Glomerular visceral epithelial cell (primary cell): Measurements from ENCODE around the gene DDX55.
"Not testable (repeated sequence)": the region's sequence is repeated elsewhere in the genome, so short reads cannot be mapped to it uniquely, and the experiment has no call there.

Experiments
- DNase-seq: peaks from one replicate; pipeline ENCODE4 v3.0.0-alpha.2; 2016; ENCODE audit errors: extremely low spot score

Gene DDX55

GRCh38 chr12:123601602-123602489 lies at the start of gene DDX55:
Gene DDX55, plus strand, starts transcription at chr12:123602099. Its CDS starts 50 bp downstream, at chr12:123602149.
- peak; percentile 82 for DNase-seq

GRCh38 chr12:123554136-123554535 lies 47.8 kb upstream of the DDX55 start:
- not testable (repeated sequence) for DNase-seq

DNA sequence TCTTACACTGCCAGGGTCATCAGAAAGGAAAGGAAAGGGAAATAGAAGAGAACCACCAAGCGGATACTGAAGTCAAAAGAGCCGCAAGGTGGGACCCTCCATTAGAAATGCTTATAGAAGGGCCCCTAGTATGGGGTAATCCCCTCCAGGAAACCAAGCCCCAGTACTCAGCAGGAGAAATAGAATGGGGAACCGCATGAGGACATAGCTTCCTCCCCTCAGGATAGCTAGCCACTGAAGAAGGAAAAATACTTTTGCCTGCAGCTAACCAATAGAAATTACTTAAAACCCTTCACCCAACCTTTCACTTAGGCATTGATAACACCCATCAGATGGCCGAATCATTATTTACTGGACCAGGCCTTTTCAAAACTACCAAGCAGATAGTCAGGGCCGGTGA lies 47.1 kb upstream of the DDX55 start:
- not testable (repeated sequence) for DNase-seq

DNA sequence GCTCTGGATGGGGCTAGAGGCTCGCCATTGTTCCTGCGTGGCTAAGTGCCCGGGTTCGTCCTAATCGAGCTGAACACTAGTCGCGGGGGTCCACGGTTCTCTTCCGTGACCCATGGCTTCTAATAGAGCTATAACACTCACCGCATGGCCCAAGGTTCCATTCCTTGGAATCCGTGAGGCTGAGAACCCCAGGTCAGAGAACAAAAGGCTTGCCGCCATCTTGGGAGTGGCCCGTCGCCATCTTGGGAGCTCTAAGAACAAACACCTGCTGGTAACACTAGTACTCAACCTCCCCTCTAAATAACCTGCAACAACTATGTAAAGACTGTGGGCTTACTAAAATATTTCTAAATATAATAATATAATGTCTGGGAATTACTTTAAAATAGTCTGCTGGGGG lies 43.4 kb upstream of the DDX55 start:
- DNase-seq, result not testable (repeated sequence)

DNA sequence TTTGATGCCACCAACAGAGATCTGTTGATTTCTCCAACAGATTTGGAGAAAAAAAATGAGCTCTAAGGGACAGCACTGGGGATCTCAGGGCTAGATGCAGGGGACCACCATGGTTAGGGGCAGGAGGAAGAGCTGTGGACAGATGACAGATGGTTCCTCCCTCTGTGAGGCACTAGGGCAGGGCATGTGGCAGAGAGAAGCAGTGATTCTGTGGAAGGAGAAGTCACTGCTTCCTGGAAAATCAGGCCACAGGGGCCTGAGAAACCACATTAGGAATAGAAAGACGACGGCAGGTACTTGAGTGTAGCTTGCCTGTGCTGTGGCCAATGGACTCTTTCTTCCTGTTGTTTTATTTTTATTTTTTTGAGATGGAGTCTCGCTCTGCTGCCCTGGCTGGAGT lies 42.4 kb upstream of the DDX55 start:
- DNase-seq, result no peak

- peak; percentile 8 for DNase-seq
Observed at GRCh38 chr12:123571343-123571813, 30.5 kb upstream of the DDX55 start.

DNA sequence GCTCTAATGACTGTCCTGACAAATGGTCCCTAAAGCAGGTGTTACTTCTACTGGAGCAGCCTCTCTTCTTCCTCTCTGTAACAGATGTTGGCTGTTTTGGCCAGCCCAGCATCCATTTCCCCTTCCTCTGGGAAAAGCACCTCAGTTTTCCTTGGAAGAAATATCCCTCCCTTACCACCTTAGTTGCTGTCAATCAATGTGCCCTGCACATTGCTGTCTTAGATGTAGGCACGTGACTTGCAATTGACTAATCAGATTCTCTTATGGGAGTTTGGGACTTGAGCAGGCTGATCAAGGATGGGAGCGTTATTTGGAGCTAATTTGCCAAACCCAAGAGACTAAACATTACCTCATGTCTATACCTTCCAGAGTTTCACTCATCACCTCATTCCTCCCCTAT lies 29.5 kb upstream of the DDX55 start:
- no peak for DNase-seq

GRCh38 chr12:123573870-123574269 lies 28.0 kb upstream of the DDX55 start:
- no peak for DNase-seq

DNA sequence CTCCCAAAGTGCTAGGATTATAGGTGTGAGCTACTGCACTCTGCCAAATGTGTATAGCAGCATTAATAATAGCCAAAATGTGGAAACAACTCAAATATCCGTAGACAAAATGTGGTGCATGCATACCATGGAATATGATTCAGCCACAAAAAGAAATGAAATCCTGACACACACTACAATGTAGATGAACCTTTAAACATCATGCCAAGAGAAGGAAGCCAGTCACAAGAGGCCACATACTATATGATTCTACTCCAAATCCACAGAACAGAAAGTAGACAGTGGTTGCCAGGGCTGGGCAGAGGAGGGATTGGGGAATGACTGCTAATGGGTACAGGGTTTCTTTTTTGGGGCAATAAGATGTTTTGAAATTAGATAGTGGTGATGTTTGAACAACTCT lies 25.3 kb upstream of the DDX55 start:
- DNase-seq, result no peak

- no peak for DNase-seq
Observed at GRCh38 chr12:123578243-123578642, 23.7 kb upstream of the DDX55 start.

DNA sequence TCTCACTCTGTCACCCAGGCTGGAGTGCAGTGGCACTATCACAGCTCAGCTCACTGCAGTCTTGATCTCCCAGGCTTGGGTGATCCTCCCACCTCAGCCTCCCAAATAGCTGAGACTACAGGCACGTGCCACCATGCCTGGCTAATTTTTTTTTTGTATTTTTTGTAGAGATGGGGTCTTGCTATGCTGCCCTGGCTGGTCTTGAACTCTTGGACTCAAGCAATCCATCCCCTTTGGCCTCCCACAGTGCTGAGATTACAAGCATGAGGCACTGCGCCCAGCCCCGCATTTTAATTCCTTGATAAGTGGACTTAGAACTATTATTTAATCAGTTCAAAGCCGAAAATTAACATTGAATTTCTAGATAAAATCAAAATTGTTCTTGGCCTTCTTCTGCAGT lies 23.1 kb upstream of the DDX55 start:
- not testable (repeated sequence) for DNase-seq

- no peak for DNase-seq
Observed at GRCh38 chr12:123580772-123581171, 21.1 kb upstream of the DDX55 start.

GRCh38 chr12:123591702-123592481 lies 10.0 kb upstream of the DDX55 start:
- DNase-seq, result no peak

DNA sequence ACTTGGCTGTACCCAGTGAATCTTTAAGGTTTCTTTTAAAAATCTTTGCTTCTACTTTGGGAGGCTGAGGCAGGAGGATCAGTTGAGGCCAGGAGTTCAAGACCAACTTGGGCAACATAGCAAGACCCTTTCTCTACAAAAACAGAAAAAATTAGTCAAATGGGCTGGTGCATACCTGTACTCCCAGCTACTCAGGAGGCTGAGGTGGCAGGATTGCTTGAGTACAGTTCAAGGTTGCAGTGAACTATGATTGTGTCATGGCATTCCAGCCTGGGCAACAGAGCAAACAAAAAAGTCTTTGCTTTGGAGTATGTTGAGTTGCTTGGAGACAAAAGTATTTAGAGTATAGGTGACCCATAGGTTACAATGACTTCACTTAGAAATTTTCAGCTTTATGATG lies 6.2 kb upstream of the DDX55 start:
- DNase-seq, result no peak

DNA sequence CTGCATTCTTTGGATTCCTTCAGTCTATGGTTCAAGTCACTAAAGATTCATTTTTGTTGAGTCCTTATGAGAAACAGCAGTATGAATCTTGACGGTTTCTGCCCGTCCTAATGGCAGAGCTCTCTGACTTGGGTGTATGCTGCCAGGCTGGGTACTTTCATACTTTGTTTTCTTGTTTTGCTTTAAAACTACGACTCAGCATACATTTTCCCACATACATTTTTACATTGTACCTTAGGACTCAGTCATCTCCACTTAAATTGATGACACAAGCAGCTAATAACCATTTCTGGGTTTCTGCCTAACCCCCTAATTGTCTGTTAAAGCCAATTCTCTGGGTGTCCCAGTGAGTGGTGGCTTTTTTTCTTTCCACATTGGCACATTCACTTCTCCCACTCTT lies 4.8 kb upstream of the DDX55 start:
- no peak for DNase-seq

- no peak for DNase-seq
Observed at GRCh38 chr12:123598522-123598921, 3.4 kb upstream of the DDX55 start.

DNA sequence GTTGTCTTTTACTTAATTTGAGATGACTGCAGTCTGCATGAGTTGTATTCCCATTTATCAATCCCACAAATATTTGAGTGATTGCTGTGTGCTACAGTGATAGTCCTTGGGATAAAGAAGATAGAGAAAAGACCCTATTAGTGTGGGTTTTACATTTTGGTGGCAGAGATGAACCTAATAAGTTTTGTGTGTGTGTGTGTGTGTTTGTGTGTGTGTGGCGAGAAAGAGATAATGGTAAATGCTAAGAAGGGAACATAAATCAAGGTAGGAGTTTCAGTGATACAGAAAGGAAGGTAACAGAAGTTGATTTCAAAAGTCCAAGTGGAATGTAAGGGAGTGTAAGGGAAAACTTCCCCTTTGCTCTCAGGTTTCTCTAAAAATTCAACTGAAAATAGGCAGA lies 2.6 kb upstream of the DDX55 start:
- no peak for DNase-seq

GRCh38 chr12:123599721-123600120 lies 2.2 kb upstream of the DDX55 start:
- DNase-seq, result no peak

DNA sequence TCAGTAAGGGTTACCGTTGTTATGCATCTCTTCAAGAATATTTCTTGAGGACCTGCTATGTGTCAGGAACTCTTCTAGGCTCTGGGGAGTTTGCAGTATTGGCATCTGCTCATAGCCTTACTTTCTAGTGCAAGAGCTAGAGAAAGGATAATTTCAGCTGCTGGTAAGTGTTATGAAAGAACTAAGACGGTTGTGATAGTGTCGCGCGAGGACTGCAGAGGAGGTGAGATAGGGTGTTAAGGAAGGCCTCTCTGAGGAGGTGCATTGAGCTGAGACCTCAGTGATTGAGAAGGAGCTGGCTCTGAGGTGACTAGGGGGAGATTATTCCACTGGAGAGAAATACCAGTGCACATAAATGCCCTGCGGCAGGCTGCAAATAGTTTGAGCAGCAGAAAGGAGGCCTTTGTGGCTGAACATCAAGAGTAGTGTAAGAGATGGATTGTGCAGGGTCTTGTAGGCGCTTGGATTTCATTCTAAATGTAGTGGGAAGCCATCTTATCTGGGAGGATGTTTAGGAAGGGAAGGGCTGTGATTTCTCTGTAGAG lies 824 bp downstream of the DDX55 start:
- no peak for DNase-seq

DNA sequence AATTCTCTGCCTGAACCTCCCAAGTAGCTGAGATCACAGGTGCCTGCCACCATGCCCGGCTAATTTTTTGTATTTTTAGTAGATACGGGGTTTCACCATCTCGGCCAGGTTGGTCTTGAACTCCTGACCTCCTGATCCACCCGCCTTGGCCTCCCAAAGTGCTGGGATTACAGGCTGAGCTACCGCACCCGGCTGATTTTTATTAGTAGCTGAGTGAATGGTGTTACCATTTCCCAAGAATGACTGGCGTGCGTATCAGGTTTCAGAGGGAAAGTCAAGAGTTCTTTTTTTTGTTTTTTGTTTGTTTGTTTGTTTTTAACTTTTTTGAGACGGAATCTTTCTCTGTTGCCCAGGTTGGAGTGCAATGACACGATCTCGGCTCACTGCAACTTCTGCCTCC lies 1.6 kb downstream of the DDX55 start:
- DNase-seq, result not testable (repeated sequence)

DNA sequence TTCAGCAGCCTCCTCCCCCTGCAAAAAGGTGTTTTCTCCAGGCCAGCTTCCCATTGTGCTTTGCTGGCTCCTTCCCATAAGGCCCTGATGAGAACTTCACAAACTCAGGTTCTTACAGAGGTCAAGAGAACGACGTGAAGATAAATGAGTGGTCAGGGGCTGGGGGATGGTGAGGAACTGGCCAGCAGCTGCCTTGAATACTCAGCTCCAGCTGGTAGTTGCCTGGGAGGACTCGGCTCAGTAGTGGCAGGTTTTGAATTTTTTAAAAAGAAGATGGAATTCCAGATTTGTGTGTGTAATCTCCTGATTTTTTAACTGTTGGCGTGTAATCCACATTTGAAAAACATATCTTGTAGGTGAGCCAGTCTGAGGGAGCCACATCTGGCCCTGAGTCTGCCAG lies 5.9 kb downstream of the DDX55 start:
- no peak for DNase-seq

DNA sequence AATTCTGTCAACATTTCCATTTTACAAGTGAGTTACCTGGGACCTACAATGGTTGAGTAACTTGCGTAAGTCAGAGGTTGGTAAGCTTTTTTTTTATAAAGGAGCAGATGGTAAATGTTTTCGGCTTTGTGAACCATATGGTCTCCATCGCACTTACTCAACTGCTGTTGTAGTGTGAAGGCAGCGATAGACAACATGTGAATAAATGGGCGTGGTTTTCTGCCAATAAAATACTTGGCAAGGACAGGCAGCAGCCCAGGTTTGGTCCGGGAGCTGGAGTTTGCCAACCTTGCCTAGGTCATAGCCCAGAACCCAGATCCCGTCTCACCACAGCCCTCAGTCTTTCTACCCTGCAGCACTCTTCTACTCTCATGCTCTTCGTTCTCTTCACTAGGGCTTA lies 6.3 kb downstream of the DDX55 start:
- no peak for DNase-seq

DNA sequence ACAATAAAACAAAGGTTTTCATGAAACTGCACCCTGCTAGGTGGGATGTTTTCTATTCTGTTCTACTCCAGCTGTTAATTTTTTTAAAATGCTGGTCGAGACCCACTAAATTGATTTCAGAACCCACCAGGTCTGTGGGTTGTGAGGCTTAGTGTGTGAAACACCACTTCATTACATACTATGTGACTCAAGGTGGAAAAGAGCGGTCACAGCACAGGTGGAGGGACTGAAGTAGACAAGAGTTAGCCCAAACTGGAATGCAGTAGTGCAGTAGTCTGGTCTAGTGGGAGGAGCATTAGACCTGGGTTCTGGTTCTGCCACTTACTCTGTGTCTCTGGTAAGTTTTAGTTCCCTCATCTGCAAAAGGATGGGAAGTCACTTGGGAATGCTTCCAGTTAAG lies 12.2 kb downstream of the DDX55 start:
- no peak for DNase-seq
